ENCODE measurements around the gene LCE5A. TPM values are rescaled to one million over a fixed set of nuclear protein-coding genes. Genes with fewer than 3 reads are reported as not detected.

The LCE5A gene
- total and polyA plus RNA-seq, 9 donors: not detected

DNA sequence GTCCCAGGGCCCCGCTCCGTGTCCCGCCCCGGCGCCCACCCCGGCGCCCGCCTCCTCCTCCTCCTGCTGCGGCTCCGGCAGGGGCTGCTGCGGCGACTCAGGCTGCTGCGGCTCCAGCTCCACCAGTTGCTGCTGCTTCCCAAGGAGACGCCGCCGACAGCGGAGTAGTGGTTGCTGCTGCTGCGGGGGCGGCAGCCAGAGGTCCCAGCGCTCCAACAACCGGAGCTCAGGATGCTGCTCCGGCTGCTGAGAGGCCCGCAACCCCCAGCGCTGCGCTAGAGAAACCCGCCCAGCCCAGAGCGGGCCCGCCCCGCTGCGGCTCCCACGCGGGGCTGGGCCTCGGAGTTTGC, 4.8 kb downstream of the LCE5A start:
- Histone ChIP-seq H3K27me3 (ENCODE audit: control insufficient read depth, insufficient read depth, low read length) (peaks cover 31% of the 10 kb centered on the region), H3K36me3 (ENCODE audit: control insufficient read depth, insufficient read depth, low read length) (no peaks in the 10 kb centered on the region), H3K9me3 (replicated peaks; ENCODE audit: control insufficient read depth, low read depth, low read length) (no peaks in the 10 kb centered on the region), H3K4me1 (ENCODE audit: control insufficient read depth, insufficient read depth, low read length) (peaks cover 6% of the 10 kb centered on the region), H3K4me3 (ENCODE audit: low read length) (no peak overlapping the region), H3K27ac (ENCODE audit: low read length) (no peak overlapping the region)
- WGBS (ENCODE audit: insufficient coverage): under 1% methylated on average over 33 of the region's 33 CpGs
- DNase-seq: peak; percentile 11

DNA sequence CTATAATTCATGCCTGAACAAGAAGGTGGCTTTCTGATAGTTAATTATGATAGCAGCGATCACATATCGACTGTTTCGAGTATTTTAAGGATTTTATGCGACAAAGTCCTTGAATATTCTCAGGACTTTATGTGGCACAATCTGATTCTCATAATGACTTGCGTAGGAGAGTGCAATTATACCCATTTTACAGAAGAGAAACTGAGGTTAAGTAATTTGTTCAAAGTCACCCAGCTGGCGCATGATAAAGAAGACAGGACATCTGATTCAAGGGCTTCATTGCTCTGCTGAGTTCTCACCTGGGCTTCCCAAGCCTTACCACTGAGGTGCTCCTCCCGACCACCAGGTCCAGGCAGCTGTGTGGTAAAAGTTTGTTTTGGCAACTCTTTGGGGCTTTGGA, 5.5 kb downstream of the LCE5A start:
- peaks cover 31% of the 10 kb centered on the region for H3K27me3 ChIP-seq (ENCODE audit: control insufficient read depth, insufficient read depth, low read length)
- peaks cover 6% of the 10 kb centered on the region for H3K4me1 ChIP-seq (ENCODE audit: control insufficient read depth, insufficient read depth, low read length)
- H3K4me3 ChIP-seq (ENCODE audit: low read length): no peak overlapping the region
- H3K36me3 ChIP-seq (ENCODE audit: control insufficient read depth, insufficient read depth, low read length): no peaks in the 10 kb centered on the region
- DNase-seq: no peak
- no CpG with 5 or more reads among the region's 7 CpGs for WGBS (ENCODE audit: insufficient coverage)
- H3K9me3 ChIP-seq (replicated peaks; ENCODE audit: control insufficient read depth, low read depth, low read length): no peaks in the 10 kb centered on the region
- H3K27ac ChIP-seq (ENCODE audit: low read length): no peak overlapping the region

DNA sequence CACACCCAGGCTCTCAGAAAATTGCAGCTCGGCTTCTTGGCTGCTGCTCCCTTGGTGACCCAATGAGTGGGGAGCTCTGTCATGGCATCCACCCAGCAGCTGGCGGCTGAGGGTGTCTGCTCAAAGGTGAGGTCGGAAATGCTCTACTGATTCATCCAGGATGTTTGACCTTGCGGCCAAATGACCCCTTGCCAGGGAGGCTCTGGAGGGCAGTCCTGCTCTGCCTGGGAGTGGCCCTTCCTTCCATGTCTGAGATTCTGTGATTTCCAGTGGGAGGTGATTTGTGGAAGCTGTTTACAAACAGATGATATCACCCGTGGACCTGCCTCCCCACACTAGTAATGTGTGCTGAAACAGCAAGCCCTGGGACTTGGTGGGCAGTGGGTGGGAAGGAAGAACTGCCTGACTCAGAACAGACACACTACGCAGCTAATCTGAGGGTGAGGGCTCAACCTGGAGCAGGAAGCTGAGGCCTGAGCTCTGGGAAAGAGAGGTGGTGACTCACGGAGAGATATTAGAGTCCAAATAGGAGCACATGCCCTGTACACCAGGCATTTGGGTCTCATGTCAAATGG, 6.7 kb downstream of the LCE5A start:
- Histone ChIP-seq H3K4me1 (ENCODE audit: control insufficient read depth, insufficient read depth, low read length) (peaks cover 6% of the 10 kb centered on the region), H3K4me3 (ENCODE audit: low read length) (no peak overlapping the region), H3K27ac (ENCODE audit: low read length) (no peak overlapping the region), H3K27me3 (ENCODE audit: control insufficient read depth, insufficient read depth, low read length) (peaks cover 31% of the 10 kb centered on the region), H3K36me3 (ENCODE audit: control insufficient read depth, insufficient read depth, low read length) (no peaks in the 10 kb centered on the region), H3K9me3 (replicated peaks; ENCODE audit: control insufficient read depth, low read depth, low read length) (no peaks in the 10 kb centered on the region)
- WGBS (ENCODE audit: insufficient coverage): 60% methylated on average over 6 of the region's 7 CpGs
- no peak for DNase-seq

DNA sequence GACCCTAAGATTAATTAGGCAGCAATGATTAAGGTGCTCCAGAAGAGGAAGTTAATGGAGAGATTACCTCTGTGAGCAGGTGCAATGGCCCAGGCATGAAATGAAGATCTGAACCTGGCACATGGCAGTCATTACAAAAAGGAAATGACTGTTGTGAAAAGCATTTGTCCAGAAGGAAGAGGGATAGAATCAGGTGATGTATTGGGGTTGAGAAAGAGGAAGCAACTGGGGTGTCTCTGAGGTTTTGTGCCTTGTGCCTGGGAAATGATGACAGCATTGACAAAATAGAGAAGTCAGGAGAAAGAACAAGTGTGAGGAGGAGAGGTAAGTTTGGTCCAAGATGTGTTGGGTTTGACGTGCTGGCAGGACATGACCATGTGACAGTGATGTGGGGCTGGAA, 9.2 kb downstream of the LCE5A start:
- H3K4me3 ChIP-seq (ENCODE audit: low read length): no peak overlapping the region
- H3K36me3 ChIP-seq (ENCODE audit: control insufficient read depth, insufficient read depth, low read length): no peaks in the 10 kb centered on the region
- no CpG with 5 or more reads among the region's 1 CpG for WGBS (ENCODE audit: insufficient coverage)

DNA sequence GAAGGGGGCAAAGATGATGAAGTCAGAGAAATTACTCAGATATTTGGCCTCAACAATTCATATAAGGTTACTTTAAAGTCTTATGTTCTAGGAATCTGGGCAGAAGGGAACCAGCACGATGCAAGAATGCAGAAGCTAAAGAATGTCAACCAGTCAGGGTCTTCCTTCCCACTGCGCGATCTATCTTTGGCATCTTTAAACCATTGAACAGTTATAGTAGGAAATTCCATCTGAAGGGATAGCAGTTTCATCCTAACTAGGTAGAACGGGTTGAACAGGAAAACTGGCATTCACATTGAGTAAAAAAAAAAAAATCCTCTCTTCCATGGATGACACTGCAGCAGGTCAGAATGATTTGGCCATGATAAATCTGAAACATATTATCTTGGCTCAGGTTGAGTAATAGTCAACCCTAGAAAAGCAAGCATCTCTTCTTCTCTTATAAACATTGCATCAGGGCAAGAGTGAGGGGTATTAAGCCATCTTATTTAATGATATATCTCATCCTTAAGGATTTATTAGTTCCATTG, 10.0 kb downstream of the LCE5A start:
- Histone ChIP-seq H3K4me3 (ENCODE audit: low read length) (no peak overlapping the region), H3K9me3 (replicated peaks; ENCODE audit: control insufficient read depth, low read depth, low read length) (no peaks in the 10 kb centered on the region), H3K27ac (ENCODE audit: low read length) (no peak overlapping the region), H3K36me3 (ENCODE audit: control insufficient read depth, insufficient read depth, low read length) (no peaks in the 10 kb centered on the region), H3K4me1 (ENCODE audit: control insufficient read depth, insufficient read depth, low read length) (peaks cover 1% of the 10 kb centered on the region), H3K27me3 (ENCODE audit: control insufficient read depth, insufficient read depth, low read length) (peaks cover 13% of the 10 kb centered on the region)
- DNase-seq: no peak
- no CpG with 5 or more reads among the region's 4 CpGs for WGBS (ENCODE audit: insufficient coverage)

More for the DNA sequence above, 9.2 kb downstream of the LCE5A start:
- Histone ChIP-seq H3K4me1 (ENCODE audit: control insufficient read depth, insufficient read depth, low read length) (peaks cover 6% of the 10 kb centered on the region), H3K27ac (ENCODE audit: low read length) (no peak overlapping the region), H3K27me3 (ENCODE audit: control insufficient read depth, insufficient read depth, low read length) (peaks cover 20% of the 10 kb centered on the region), H3K9me3 (replicated peaks; ENCODE audit: control insufficient read depth, low read depth, low read length) (no peaks in the 10 kb centered on the region)
- no peak for DNase-seq

DNA sequence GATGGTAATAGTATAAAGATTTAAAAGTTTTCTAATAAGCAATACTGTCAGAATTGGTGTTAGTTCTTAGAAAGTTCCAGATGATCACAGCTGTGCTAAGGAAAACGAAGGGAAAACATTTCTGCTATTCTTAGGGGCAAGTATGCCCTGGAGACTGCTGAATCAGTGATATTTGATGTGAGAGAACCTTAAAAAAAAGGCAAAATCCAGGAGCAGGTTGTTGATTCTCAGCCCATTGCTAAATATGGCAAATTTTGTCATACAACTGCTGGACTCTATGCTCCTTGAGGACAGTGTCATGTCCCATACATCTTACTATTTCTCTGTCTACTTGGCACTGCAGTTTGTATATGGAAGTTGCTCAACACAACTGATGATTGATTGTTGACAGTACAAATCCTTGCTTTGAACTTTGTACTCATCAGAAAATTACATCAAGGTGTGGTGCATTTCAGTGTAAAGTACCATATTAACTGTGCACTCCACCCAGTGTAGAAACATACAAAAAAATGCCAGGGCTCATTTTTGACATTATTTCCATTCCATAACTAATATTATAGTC, 14.6 kb downstream of the LCE5A start:
- WGBS (ENCODE audit: insufficient coverage): 20% methylated on average over 1 of the region's 1 CpG
- no peak for DNase-seq
- H3K9me3 ChIP-seq (replicated peaks; ENCODE audit: control insufficient read depth, low read depth, low read length): no peaks in the 10 kb centered on the region
- no peaks in the 10 kb centered on the region for H3K4me1 ChIP-seq (ENCODE audit: control insufficient read depth, insufficient read depth, low read length)
- no peak overlapping the region for H3K27ac ChIP-seq (ENCODE audit: low read length)
- H3K4me3 ChIP-seq (ENCODE audit: low read length): no peak overlapping the region
- H3K27me3 ChIP-seq (ENCODE audit: control insufficient read depth, insufficient read depth, low read length): no peaks in the 10 kb centered on the region
- H3K36me3 ChIP-seq (ENCODE audit: control insufficient read depth, insufficient read depth, low read length): no peaks in the 10 kb centered on the region

DNA sequence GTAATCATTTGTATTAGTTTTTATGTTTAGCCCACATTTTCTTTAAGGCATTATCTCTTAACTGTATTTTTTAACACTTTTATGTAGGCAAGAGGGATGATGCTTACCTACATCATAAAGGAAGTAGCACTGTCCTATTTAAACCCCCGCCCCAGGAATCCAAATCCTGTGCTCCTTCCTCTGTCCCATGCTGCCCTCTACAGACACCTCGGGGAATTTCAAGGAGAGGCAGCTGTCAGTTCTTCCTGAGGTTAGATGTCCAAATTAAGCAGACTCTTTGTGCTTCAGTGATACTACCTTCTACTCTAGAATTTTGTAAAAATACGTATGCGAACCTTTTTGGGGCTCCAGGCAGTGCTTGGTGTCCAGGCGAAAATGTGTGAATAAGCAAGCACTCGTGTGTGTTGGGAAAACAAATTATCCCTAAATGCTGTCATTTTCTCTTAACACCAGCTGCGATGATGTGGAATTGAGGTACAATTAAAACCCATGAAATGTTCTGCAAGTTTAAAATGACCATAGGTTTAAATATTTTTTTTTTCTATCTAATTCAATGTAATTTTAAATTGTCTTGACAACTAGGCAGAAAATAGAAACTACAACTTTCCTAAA, 22.8 kb downstream of the LCE5A start:
- no peak overlapping the region for H3K4me3 ChIP-seq (ENCODE audit: low read length)
- WGBS (ENCODE audit: insufficient coverage): no CpG with 5 or more reads among the region's 7 CpGs
- H3K36me3 ChIP-seq (ENCODE audit: control insufficient read depth, insufficient read depth, low read length): no peaks in the 10 kb centered on the region
- no peaks in the 10 kb centered on the region for H3K27me3 ChIP-seq (ENCODE audit: control insufficient read depth, insufficient read depth, low read length)
- H3K9me3 ChIP-seq (replicated peaks; ENCODE audit: control insufficient read depth, low read depth, low read length): peaks cover 3% of the 10 kb centered on the region
- H3K27ac ChIP-seq (ENCODE audit: low read length): no peak overlapping the region
- no peaks in the 10 kb centered on the region for H3K4me1 ChIP-seq (ENCODE audit: control insufficient read depth, insufficient read depth, low read length)
- DNase-seq: no peak

DNA sequence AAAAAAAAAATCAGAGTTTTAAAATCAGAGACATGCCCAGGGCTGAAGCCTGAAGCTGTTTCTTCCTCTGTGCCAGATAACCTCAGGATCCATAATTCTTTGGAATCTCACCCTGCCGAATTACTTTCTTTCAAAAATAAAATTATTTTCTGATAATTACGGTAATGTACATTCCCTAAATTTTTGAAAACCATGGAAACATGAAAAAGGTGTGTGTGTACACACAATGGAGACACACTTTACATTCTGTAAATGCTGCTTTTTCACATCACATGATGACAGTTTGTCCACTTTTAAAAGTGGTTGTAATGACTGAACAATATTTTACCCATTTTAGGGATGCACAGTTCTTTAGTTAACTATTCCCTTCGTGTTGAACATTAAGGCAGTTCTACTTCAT, 25.2 kb downstream of the LCE5A start:
- peaks cover 3% of the 10 kb centered on the region for H3K9me3 ChIP-seq (replicated peaks; ENCODE audit: control insufficient read depth, low read depth, low read length)
- no CpG with 5 or more reads among the region's 3 CpGs for WGBS (ENCODE audit: insufficient coverage)
- H3K27me3 ChIP-seq (ENCODE audit: control insufficient read depth, insufficient read depth, low read length): no peaks in the 10 kb centered on the region
- no peak overlapping the region for H3K4me3 ChIP-seq (ENCODE audit: low read length)
- no peaks in the 10 kb centered on the region for H3K36me3 ChIP-seq (ENCODE audit: control insufficient read depth, insufficient read depth, low read length)
- H3K27ac ChIP-seq (ENCODE audit: low read length): no peak overlapping the region
- DNase-seq: no peak
- H3K4me1 ChIP-seq (ENCODE audit: control insufficient read depth, insufficient read depth, low read length): no peaks in the 10 kb centered on the region

DNA sequence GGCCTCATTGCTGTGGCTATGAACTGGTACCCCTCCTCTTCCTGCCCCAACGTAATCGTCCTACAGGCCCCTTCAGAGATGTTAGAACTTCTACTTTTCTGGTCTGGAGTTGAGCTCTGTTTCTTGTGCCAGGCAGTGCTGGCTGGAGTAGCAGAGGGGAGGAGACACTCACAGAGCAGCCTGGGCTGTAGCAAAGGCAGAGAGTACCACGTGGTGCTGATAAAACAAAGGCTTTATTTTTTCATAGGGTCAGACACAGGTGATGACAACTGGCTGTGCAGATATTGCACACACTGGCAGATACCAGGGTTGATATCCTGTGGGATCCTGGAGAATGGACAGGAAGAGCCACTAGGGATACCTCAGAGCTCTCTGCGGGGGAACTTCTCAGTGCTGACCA, 26.9 kb downstream of the LCE5A start:
- Histone ChIP-seq H3K36me3 (ENCODE audit: control insufficient read depth, insufficient read depth, low read length) (no peaks in the 10 kb centered on the region), H3K4me3 (ENCODE audit: low read length) (no peak overlapping the region), H3K27ac (ENCODE audit: low read length) (no peak overlapping the region), H3K9me3 (replicated peaks; ENCODE audit: control insufficient read depth, low read depth, low read length) (no peaks in the 10 kb centered on the region), H3K27me3 (ENCODE audit: control insufficient read depth, insufficient read depth, low read length) (no peaks in the 10 kb centered on the region), H3K4me1 (ENCODE audit: control insufficient read depth, insufficient read depth, low read length) (no peaks in the 10 kb centered on the region)
- 66% methylated on average over 2 of the region's 4 CpGs for WGBS (ENCODE audit: insufficient coverage)
- DNase-seq: no peak

DNA sequence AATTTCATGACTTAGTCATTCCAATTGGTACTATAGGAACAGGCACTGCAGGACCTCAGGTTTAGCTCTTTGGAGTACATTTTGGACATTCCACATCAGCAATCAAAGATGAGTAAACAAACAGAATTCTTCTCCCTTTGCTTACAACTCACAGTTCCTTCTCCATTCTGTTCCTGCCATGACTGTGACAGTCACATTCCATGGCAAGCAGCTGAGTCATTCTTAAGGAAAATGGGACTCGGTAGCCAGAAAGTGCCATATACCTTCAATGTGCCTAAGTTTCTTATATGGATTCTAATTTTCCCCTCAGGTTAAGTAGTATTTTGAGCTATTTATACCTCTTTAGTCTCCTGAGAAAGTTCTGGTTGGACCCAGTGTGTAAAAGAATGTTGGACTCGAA, 29.3 kb downstream of the LCE5A start:
- H3K27me3 ChIP-seq (ENCODE audit: control insufficient read depth, insufficient read depth, low read length): no peaks in the 10 kb centered on the region
- no peak for DNase-seq
- peaks cover 2% of the 10 kb centered on the region for H3K9me3 ChIP-seq (replicated peaks; ENCODE audit: control insufficient read depth, low read depth, low read length)
- H3K4me1 ChIP-seq (ENCODE audit: control insufficient read depth, insufficient read depth, low read length): no peaks in the 10 kb centered on the region
- H3K36me3 ChIP-seq (ENCODE audit: control insufficient read depth, insufficient read depth, low read length): no peaks in the 10 kb centered on the region
- no CpG with 5 or more reads among the region's 2 CpGs for WGBS (ENCODE audit: insufficient coverage)
- no peak overlapping the region for H3K4me3 ChIP-seq (ENCODE audit: low read length)
- H3K27ac ChIP-seq (ENCODE audit: low read length): no peak overlapping the region

Data from muscle of leg (tissue), 11 donors.